ENCODE results near the gene CPSF3.

CPSF3 gene

GRCh38 chr2:9490789-9491188, 67.3 kb downstream of the CPSF3 start:
- no peaks in the 10 kb centered on the region for H3K27me3 ChIP-seq (ENCODE audit: low read length)
- no peak overlapping the region for H3K9ac ChIP-seq (ENCODE audit: low read length)
- no peak overlapping the region for H3K27ac ChIP-seq (ENCODE audit: low read depth, low read length)
- H3F3A ChIP-seq (ENCODE audit: insufficient read depth): peaks cover 7% of the 10 kb centered on the region; the same call in 1 of the 2 replicates
- H3K9me3 ChIP-seq (ENCODE audit: insufficient read depth, low read length): no peaks in the 10 kb centered on the region
- TF ChIP-seq CTCF (IDR thresholded peaks at IDR 0.05; ENCODE audit: insufficient read depth, low read length, poor library complexity, severe bottlenecking) (no peak), EZH2phosphoT487 (conservative IDR thresholded peaks at IDR 0.05; ENCODE audit: low read length) (no peak)
- H3K79me2 ChIP-seq (ENCODE audit: insufficient read depth, low read length): no peaks in the 10 kb centered on the region
- H4K20me1 ChIP-seq (ENCODE audit: low read depth, low read length): no peaks in the 10 kb centered on the region
- no peak overlapping the region for H2AFZ ChIP-seq (ENCODE audit: low read depth, low read length, severe bottlenecking)
- H3K4me2 ChIP-seq (ENCODE audit: low read depth, low read length, poor library complexity, severe bottlenecking): no peak overlapping the region
- H3K9me2 ChIP-seq (replicated peaks; ENCODE audit: insufficient read depth, low read length): no peaks in the 10 kb centered on the region
- no peak overlapping the region for H3K4me3 ChIP-seq (ENCODE audit: insufficient read depth, low read length, poor library complexity, severe bottlenecking)
- peaks cover 57% of the 10 kb centered on the region for H3K36me3 ChIP-seq (ENCODE audit: low read length)

GRCh38 chr2:9492927-9493326, 69.5 kb downstream of the CPSF3 start:
- no peak overlapping the region for H3K4me3 ChIP-seq (ENCODE audit: insufficient read depth, low read length, poor library complexity, severe bottlenecking)
- H3K9me2 ChIP-seq (replicated peaks; ENCODE audit: insufficient read depth, low read length): no peaks in the 10 kb centered on the region
- peaks cover 56% of the 10 kb centered on the region for H3K36me3 ChIP-seq (ENCODE audit: low read length)
- H3K9ac ChIP-seq (ENCODE audit: low read length): no peak overlapping the region
- H3K9me3 ChIP-seq (ENCODE audit: insufficient read depth, low read length): no peaks in the 10 kb centered on the region
- H2AFZ ChIP-seq (ENCODE audit: low read depth, low read length, severe bottlenecking): no peak overlapping the region
- no peaks in the 10 kb centered on the region for H3K79me2 ChIP-seq (ENCODE audit: insufficient read depth, low read length)
- no peaks in the 10 kb centered on the region for H4K20me1 ChIP-seq (ENCODE audit: low read depth, low read length)
- no peak overlapping the region for H3K4me2 ChIP-seq (ENCODE audit: low read depth, low read length, poor library complexity, severe bottlenecking)
- H3K27me3 ChIP-seq (ENCODE audit: low read length): no peaks in the 10 kb centered on the region
- peaks cover 7% of the 10 kb centered on the region; the same call in 1 of the 2 replicates for H3F3A ChIP-seq (ENCODE audit: insufficient read depth)
- no peak overlapping the region for H3K27ac ChIP-seq (ENCODE audit: low read depth, low read length)
- TF ChIP-seq CTCF (IDR thresholded peaks at IDR 0.05; ENCODE audit: insufficient read depth, low read length, poor library complexity, severe bottlenecking): no peak
- TF ChIP-seq EZH2phosphoT487 (conservative IDR thresholded peaks at IDR 0.05; ENCODE audit: low read length): no peak

GRCh38 chr2:9493478-9493877, 70.0 kb downstream of the CPSF3 start:
- no peaks in the 10 kb centered on the region for H4K20me1 ChIP-seq (ENCODE audit: low read depth, low read length)
- peaks cover 51% of the 10 kb centered on the region for H3K36me3 ChIP-seq (ENCODE audit: low read length)
- no peak overlapping the region for H3K4me3 ChIP-seq (ENCODE audit: insufficient read depth, low read length, poor library complexity, severe bottlenecking)
- TF ChIP-seq EZH2phosphoT487 (conservative IDR thresholded peaks at IDR 0.05; ENCODE audit: low read length) (no peak), CTCF (IDR thresholded peaks at IDR 0.05; ENCODE audit: insufficient read depth, low read length, poor library complexity, severe bottlenecking) (no peak)
- peaks cover 7% of the 10 kb centered on the region; the same call in 1 of the 2 replicates for H3F3A ChIP-seq (ENCODE audit: insufficient read depth)
- no peaks in the 10 kb centered on the region for H3K79me2 ChIP-seq (ENCODE audit: insufficient read depth, low read length)
- H3K4me2 ChIP-seq (ENCODE audit: low read depth, low read length, poor library complexity, severe bottlenecking): no peak overlapping the region
- H3K27ac ChIP-seq (ENCODE audit: low read depth, low read length): no peak overlapping the region
- no peak overlapping the region for H2AFZ ChIP-seq (ENCODE audit: low read depth, low read length, severe bottlenecking)
- no peaks in the 10 kb centered on the region for H3K27me3 ChIP-seq (ENCODE audit: low read length)
- H3K9me2 ChIP-seq (replicated peaks; ENCODE audit: insufficient read depth, low read length): no peaks in the 10 kb centered on the region
- no peaks in the 10 kb centered on the region for H3K9me3 ChIP-seq (ENCODE audit: insufficient read depth, low read length)
- no peak overlapping the region for H3K9ac ChIP-seq (ENCODE audit: low read length)
